ENCODE measurements around the gene MTHFS. TPM values are rescaled to one million over a fixed set of nuclear protein-coding genes. Genes with fewer than 3 reads are reported as not detected.

MTHFS gene
- 83.2 to 101 TPM (median 85.3 TPM) in 5 replicates for total RNA-seq (2022; extraction: Qiagen RNA extraction; ENCODE audit: low read depth)

GRCh38 chr15:79896634-79897379 is at the start of gene MTHFS:
Gene MTHFS (minus strand): TSS chr15:79897014. CDS start chr15:79896988, 26 bp downstream.

Other genes with a start within 250 kb of the MTHFS start
- gene BCL2A1, start 74.2 kb upstream of the MTHFS start, total RNA-seq (2022; extraction: Qiagen RNA extraction; ENCODE audit: low read depth), result 16.8 to 25.4 TPM (median 19.7 TPM) in 5 replicates
- 108 to 130 TPM (median 112 TPM) in 5 replicates for gene ZFAND6, start 162.7 kb upstream of the MTHFS start, total RNA-seq (2022; extraction: Qiagen RNA extraction; ENCODE audit: low read depth)